HG03280 (cell line): ENCODE measurements around the gene XAB2.

Experiments used
- ATAC-seq: cut with Tn5 transposase; IDR thresholded peaks from one replicate; pipeline ENCODE4 v1.9.1; 2021; ENCODE audit warnings: mild to moderate bottlenecking, moderate library complexity; ENCODE audit not compliant: unreplicated experiment

Gene XAB2

DNA sequence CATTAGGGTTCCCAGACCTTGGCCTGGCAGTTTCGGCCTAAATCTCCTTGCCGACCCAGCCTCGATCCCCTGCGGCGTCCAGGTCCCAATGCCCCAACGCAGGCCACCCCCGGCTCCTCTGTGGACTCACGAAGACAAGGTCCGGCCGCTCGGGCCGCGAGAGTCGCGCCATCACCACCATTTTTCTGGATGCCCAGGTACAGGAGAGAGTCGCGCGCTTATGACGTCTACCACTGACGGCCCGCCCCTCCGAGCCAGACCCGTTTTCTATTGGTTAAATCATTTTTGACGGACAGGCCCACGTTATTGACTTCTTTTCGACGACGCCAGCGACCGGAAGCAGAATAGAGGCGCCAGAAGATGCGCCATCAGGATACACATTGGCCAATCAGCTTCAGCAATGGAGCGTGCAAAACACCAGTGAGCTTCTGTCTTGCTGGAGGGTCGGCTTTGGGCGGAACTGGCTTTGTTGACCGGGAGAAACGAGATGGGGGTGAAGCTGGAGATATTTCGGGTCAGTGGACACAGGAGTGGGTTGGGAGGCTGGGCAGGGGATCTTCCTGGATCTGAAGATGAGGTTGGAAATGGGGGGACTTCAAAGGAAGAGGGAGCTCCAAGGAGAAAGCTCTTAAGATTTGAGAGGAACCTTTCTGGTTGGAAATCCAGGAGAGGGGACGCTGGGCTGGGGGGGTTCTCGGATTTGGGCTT lies at the start of gene XAB2, which contains the start of gene PET100:
TSS of gene XAB2 (minus strand) at position 199 of the 708 bp plus-strand sequence. CDS start at position 181, 18 bp downstream.
TSS of gene PET100 (plus strand) at position 447 of the 708 bp plus-strand sequence. CDS start at position 488, 41 bp downstream.
- ATAC-seq, result peak; percentile 93

- ATAC-seq, result no peak
Observed at GRCh38 chr19:7677669-7678311, 48.4 kb upstream of the XAB2 start.

GRCh38 chr19:7676854-7677253 lies 47.5 kb upstream of the XAB2 start, which contains the start of gene MCEMP1:
TSS of gene MCEMP1 (plus strand) at chr19:7677090. CDS start at chr19:7677121, 31 bp downstream.
- no peak for ATAC-seq

GRCh38 chr19:7676376-7676775 lies 47.0 kb upstream of the XAB2 start:
- no peak for ATAC-seq

GRCh38 chr19:7674010-7675005 lies 45.0 kb upstream of the XAB2 start:
- ATAC-seq, result no peak

GRCh38 chr19:7672522-7672921 lies 43.2 kb upstream of the XAB2 start:
- no peak for ATAC-seq

DNA sequence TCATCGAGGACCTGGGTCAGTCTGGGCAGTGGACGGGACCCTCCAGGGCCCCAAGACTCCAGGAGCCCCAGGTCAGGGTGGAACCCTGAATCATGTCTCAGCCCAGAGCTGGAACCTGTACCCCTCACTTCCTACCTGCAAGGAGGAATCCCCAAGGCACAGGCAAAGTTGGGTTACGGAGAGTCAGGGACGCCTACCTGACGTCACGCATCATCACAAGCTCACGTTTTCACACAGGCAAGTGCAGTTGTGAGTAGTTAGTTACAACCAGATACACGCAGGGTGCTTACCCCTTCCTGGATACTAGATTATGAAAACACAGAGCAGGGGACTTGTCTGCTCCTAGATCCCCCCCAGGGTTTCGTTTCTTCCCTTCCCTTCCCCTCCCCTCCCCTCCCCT lies 41.4 kb upstream of the XAB2 start:
- ATAC-seq, result no peak

GRCh38 chr19:7670150-7670783 lies 40.9 kb upstream of the XAB2 start:
- no peak for ATAC-seq

DNA sequence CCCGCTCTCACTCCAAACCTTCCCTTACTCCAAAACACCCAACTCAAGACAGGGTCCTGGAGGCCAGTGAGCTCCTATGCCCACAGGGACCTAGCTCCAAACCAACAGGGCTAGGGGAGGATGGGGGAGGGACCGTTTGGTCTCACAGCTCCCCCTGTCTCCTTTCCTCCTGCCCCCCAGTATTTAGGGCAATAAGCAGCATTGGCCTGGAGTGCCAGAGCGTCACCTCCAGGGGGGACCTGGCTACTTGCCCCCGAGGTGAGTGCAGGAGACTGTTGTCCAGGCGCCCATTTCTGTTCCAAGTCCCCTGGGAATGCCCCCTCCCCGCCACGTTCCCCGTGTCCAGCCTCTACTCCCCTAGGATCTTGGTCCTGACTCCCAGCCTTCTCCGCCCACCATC lies 40.3 kb upstream of the XAB2 start:
- no peak for ATAC-seq

DNA sequence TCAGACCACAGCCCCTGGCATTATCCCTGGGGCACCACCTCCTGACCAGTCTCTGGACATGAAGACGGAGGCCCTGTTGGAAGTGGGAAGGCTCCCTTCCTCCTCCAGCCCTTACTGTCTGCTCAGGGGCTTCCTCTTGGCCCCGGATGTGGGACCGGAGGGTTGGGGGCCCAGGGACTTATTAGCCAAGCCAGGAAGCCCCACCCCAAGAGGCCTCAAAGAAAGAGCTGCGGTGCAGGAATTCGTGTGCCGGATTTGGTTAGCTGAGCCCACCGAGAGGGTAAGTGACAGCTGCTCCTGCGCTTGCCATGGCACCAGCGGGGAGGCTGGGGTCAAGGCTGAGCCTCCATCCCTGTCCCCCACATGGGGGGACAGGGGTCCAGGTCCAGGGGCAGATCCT lies 39.5 kb upstream of the XAB2 start, which contains the start of gene RETN:
TSS of gene RETN (plus strand) at position 208 of the 400 bp plus-strand sequence. CDS start 278 bp downstream, outside the sequence.
- no peak for ATAC-seq

GRCh38 chr19:7665076-7665475 lies 35.7 kb upstream of the XAB2 start:
- ATAC-seq, result no peak

DNA sequence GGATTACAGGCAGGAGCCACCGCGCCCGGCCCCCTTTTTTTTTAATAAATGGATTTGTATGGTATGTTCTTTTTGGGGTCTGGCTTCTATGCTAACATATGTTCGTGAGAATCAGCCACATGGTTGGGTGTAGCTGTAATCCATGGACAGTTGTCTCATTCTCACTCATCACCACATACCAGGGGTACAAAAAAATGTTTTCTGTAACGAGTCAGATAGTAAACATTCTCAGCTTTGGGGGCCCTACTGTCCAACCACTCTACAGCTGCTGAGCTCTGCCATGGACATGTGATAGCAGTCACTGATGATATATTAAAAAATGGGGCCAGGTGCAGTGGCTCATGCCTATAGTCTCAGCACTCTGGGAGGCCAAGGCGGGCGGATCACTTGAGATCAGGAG lies 34.4 kb upstream of the XAB2 start:
- no peak for ATAC-seq

GRCh38 chr19:7662657-7663056 lies 33.3 kb upstream of the XAB2 start:
- no peak for ATAC-seq

DNA sequence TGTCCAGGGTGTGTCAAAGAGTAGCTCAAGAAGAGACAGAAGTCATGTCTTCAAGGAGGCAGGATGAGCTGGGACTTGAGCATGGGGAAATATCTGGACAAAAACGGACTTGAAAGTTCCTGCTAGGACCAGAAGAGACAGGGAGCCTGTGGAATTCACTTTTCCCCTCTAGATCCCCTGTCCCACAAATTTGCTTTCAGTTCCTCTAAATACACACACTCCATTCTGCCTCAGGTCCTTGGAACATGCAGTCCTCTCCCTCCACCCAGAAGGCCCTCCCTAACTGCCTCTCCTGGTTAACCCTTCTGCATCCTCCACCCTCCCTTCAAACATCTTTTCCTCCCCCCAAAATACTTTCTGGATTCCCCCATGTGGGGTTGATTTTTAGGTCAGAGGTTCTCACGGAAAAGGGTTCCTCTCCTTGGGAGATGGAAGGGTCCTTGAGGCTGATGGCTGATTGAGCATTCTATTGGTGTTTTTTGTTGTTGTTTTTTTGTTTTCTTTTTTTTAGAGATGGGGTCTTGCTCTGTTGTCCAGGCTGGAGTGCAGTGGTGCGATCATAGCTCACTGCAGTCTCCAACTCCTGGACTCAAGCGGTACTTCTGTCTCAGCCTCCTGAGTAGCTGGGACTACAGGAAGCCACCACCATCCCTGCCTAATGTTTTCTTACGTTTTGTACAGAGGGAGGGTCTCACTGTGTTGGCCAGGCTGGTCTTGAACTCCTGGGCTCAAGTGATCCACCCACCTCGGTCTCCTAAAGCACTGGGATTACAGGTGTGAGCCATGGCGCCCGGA lies 32.6 kb upstream of the XAB2 start:
- no peak for ATAC-seq

DNA sequence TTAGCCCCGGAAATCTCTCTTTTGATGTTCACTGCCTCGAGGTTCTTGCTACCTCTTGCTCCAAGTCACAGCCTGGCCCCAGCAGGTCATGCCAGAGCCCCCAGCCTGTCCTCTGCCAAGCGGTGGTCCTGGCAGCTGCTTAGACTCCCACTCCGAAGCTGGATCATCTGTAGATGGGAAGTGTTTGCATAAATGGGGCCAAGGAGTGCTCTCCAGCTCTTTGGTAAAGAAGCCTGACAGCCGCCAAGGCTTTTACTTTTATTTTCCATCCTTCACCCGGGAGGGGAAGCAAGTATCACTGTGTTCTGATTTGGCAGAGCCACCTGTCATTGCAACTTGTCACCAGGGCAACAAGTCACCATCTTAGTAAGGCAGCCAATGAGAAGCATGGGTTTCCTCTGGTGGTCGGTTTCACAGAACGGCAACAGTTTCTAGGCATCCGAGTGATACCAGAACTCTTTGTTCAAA lies 28.9 kb upstream of the XAB2 start:
- peak; percentile 86 for ATAC-seq

DNA sequence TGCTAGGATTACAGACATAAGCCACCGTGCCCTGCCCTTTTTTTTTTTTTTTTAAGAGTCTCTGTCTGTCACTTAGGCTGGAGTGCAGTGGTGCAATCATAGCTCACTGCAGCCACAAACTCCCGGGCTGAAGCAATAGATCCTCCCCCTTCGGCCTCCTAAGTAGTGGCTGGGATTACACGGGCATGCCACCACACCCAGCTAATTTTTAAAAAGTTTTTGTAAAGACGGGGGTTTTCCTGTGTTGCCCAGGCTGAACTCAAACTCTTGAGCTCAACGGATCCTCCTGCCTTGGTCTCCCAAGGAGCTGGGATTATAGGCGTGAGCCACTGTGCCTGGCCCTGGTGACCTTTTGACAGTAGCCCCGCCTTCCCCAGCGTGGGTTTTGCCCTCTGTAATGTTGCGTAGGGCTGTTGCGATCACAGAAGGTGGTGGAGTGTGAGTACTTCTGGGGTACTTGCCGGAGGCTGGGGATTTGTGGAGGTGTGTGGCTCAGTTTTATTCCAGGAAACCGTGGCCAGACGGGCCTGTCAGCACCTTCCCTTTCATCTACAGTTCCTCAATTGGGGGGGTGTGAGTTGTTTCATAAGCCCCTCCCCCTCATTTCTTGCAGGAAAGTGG lies 27.9 kb upstream of the XAB2 start:
- ATAC-seq, result no peak

DNA sequence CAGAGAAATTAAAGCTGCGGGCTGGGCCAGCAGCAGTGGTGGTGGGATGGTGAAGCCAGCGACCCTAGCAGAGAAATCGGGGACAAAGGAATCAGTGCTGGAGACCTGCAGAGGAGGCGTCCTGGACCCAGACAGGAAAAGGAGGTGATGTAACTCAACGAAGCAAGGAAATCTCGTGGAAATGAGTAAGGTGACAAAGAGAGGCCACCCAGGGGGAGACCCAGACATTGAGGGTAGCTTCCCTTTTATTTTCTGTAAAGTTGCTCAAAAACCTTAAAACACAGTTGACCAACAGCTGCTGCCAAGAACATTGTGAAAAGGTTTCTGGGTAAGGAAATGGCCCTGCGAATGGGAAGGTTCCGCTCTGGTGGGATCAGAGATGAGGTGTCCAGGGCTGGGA lies 26.2 kb upstream of the XAB2 start:
- no peak for ATAC-seq

GRCh38 chr19:7654401-7654800 lies 25.1 kb upstream of the XAB2 start:
- ATAC-seq, result no peak

GRCh38 chr19:7652061-7652641 lies 22.8 kb upstream of the XAB2 start:
- ATAC-seq, result no peak
